Measurements from ENCODE around the gene SMIM24.

SMIM24 gene

DNA sequence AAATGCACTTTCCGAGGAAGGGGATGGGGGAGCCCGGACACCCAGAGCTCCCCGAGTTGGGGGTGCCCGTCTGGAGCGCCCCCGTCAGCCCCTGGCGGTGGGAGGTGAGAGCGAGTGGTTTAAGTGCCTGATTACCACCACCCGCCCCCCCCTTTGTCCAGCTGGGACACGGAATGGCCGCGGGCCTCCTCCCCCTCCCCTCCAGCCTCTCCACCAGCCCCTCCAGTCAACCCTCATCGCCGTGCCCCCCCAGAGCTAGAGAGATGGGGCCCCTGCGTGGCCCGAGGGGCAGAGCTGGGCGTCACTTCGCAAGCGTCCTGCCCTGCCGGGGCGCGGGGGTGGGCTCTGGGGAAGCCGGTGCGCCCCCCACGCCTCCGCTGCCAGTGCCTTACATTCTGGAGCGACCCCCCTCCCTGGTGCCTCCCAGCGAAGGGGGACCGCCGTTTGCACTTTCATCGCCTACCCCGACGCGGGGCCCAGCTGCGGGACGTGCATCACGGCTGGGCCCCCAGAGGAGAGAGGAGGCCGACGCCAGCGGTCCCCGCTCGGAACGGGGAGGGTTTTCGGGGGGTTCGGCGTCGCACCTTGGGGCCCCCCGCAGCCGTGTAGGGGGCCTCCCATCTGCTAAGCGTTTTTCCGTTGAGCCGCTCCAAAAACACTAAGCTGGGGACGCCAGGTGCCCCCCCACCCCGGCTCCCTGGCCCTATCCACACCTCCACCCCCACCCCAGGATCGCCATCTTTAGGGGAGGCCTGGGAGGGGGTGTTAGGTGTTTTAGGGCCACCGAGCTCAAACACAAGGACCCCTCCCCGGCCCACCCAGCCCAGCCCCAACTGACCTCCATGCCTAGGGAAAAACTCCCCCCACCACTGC lies 16.4 kb downstream of the SMIM24 start:
- Histone ChIP-seq H3F3A (ENCODE audit: control insufficient read depth, insufficient read depth) (no peaks in the 10 kb centered on the region), H4K20me1 (ENCODE audit: control insufficient read depth, insufficient read depth, low read depth, low read length) (no peaks in the 10 kb centered on the region), H3K79me2 (ENCODE audit: control insufficient read depth, low read length) (no peaks in the 10 kb centered on the region), H3K9me3 (ENCODE audit: control insufficient read depth, insufficient read depth, low read length) (0 out of 2 replicates have a peak, but pooled peaks cover 2% of the 10 kb centered on the region), H3K27ac (ENCODE audit: low read depth, low read length) (no peak overlapping the region), H3K27me3 (ENCODE audit: control insufficient read depth, low read length) (no peaks in the 10 kb centered on the region), H3K36me3 (ENCODE audit: control insufficient read depth, low read length) (no peaks in the 10 kb centered on the region), H3K4me3 (ENCODE audit: low read length) (no peak overlapping the region), H3K4me2 (ENCODE audit: low read length) (no peak overlapping the region), H3K9me2 (replicated peaks; ENCODE audit: control insufficient read depth, low read length) (no peaks in the 10 kb centered on the region), H3K4me1 (ENCODE audit: control insufficient read depth, low read length) (no peaks in the 10 kb centered on the region)
- no peak for TF ChIP-seq EZH2phosphoT487 (IDR thresholded peaks at IDR 0.05; ENCODE audit: borderline replicate concordance, low read length)
- TF ChIP-seq, protein P1, sequence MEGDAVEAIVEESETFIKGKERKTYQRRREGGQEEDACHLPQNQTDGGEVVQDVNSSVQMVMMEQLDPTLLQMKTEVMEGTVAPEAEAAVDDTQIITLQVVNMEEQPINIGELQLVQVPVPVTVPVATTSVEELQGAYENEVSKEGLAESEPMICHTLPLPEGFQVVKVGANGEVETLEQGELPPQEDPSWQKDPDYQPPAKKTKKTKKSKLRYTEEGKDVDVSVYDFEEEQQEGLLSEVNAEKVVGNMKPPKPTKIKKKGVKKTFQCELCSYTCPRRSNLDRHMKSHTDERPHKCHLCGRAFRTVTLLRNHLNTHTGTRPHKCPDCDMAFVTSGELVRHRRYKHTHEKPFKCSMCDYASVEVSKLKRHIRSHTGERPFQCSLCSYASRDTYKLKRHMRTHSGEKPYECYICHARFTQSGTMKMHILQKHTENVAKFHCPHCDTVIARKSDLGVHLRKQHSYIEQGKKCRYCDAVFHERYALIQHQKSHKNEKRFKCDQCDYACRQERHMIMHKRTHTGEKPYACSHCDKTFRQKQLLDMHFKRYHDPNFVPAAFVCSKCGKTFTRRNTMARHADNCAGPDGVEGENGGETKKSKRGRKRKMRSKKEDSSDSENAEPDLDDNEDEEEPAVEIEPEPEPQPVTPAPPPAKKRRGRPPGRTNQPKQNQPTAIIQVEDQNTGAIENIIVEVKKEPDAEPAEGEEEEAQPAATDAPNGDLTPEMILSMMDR (IDR thresholded peaks at IDR 0.05; ENCODE audit: low read depth, low read length, poor library complexity, severe bottlenecking): no peak

DNA sequence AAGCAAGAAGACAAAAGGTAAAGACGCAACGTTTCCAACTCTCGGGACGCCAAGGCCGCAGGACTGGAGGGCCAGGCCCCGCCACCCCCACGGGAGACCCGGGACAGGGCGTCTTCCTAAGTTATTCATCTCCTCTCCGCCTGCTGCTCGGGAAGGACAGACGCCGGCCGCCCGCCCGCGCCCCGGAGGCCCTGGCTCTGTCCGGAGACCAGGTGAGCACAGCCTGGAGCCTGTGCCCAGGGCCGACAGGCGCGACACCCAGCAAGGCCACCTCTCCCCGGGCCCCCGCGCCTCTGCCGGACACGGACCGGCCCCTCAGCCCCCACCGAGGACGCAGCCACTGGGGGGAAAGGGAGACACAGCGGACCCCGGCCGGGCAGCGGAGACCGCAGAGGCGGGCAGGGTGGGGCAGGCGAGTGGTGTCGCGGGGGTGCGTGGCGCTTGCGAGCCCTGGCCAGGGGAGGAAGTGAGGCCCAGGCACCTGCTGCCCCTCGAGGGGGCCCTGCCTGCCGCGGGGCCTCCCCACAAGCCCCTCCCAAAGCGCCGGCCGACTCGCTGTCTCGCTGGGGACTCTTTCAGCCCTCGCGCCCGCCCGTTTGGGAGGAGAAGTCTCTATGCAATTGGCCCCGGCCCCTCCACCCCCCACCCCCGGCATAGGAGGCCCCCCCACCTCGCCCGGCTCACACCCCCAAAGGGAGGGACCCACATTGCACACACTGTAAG lies 17.2 kb downstream of the SMIM24 start:
- TF ChIP-seq, protein P1 (IDR thresholded peaks at IDR 0.05; ENCODE audit: low read depth, low read length, poor library complexity, severe bottlenecking): no peak
- TF ChIP-seq EZH2phosphoT487 (IDR thresholded peaks at IDR 0.05; ENCODE audit: borderline replicate concordance, low read length): no peak
- no peaks in the 10 kb centered on the region for H3K79me2 ChIP-seq (ENCODE audit: control insufficient read depth, low read length)
- 0 out of 2 replicates have a peak, but pooled peaks cover 2% of the 10 kb centered on the region for H3K9me3 ChIP-seq (ENCODE audit: control insufficient read depth, insufficient read depth, low read length)
- H3K4me1 ChIP-seq (ENCODE audit: control insufficient read depth, low read length): no peaks in the 10 kb centered on the region
- no peaks in the 10 kb centered on the region for H3K9me2 ChIP-seq (replicated peaks; ENCODE audit: control insufficient read depth, low read length)
- no peaks in the 10 kb centered on the region for H3K36me3 ChIP-seq (ENCODE audit: control insufficient read depth, low read length)
- H3K4me3 ChIP-seq (ENCODE audit: low read length): no peak overlapping the region
- no peaks in the 10 kb centered on the region for H3F3A ChIP-seq (ENCODE audit: control insufficient read depth, insufficient read depth)
- H3K27me3 ChIP-seq (ENCODE audit: control insufficient read depth, low read length): no peaks in the 10 kb centered on the region
- H3K27ac ChIP-seq (ENCODE audit: low read depth, low read length): no peak overlapping the region
- no peak overlapping the region for H3K4me2 ChIP-seq (ENCODE audit: low read length)
- H4K20me1 ChIP-seq (ENCODE audit: control insufficient read depth, insufficient read depth, low read depth, low read length): no peaks in the 10 kb centered on the region

DNA sequence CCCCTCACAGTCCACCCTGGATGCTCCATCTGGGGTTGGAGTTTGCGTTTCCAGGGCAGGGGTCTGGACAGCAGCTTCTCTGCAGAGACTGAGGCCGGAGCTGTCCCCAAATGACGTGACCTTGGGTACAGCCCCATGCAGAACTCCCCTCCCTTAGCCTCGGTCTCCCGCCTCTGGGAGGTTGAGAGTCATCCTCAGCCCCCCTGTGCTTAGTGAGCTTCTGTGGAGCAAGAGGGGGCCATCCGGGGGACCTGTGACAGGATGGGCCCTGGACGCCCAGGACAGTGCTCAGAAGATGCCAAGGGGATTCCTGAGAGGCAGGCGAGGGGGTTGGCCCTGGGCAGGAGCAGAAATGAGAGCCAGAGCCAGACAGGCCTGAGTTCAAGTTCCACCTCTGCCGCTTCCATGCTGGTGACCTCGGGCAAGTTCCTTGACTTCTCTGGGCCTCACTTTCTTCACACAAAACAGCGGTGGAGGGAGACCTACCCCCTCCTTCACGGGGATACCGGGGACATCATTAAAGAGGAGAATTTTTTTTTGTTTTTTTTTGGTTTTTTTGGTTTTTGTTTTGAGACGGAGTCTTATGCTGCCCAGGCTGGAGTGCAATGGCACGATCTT lies 20.3 kb downstream of the SMIM24 start:
- Histone ChIP-seq H3K4me2 (ENCODE audit: low read length) (no peak overlapping the region), H3K36me3 (ENCODE audit: control insufficient read depth, low read length) (no peaks in the 10 kb centered on the region)

More for the DNA sequence above, 20.3 kb downstream of the SMIM24 start:
- no peaks in the 10 kb centered on the region for H3K4me1 ChIP-seq (ENCODE audit: control insufficient read depth, low read length)
- no peaks in the 10 kb centered on the region for H4K20me1 ChIP-seq (ENCODE audit: control insufficient read depth, insufficient read depth, low read depth, low read length)
- H3K9me3 ChIP-seq (ENCODE audit: control insufficient read depth, insufficient read depth, low read length): no peaks in the 10 kb centered on the region
- H3K4me3 ChIP-seq (ENCODE audit: low read length): no peak overlapping the region
- H3K27ac ChIP-seq (ENCODE audit: low read depth, low read length): no peak overlapping the region
- no peaks in the 10 kb centered on the region for H3K9me2 ChIP-seq (replicated peaks; ENCODE audit: control insufficient read depth, low read length)
- no peaks in the 10 kb centered on the region for H3F3A ChIP-seq (ENCODE audit: control insufficient read depth, insufficient read depth)
- no peaks in the 10 kb centered on the region for H3K79me2 ChIP-seq (ENCODE audit: control insufficient read depth, low read length)
- TF ChIP-seq EZH2phosphoT487 (IDR thresholded peaks at IDR 0.05; ENCODE audit: borderline replicate concordance, low read length): no peak
- TF ChIP-seq, protein P1 (IDR thresholded peaks at IDR 0.05; ENCODE audit: low read depth, low read length, poor library complexity, severe bottlenecking): no peak
- no peaks in the 10 kb centered on the region for H3K27me3 ChIP-seq (ENCODE audit: control insufficient read depth, low read length)

Data from DOHH2 (cell line).